T1000 (cell line): ENCODE measurements around the gene ADISSP.

Source experiments
- DNase-seq: peaks from one replicate; lab custom pipeline; 2025; ENCODE audit warnings: mixed read lengths; lab: John Stamatoyannopoulos, UW

Gene ADISSP

GRCh38 chr20:3755269-3755668 lies 12.3 kb downstream of the ADISSP start:
- no peak for DNase-seq

GRCh38 chr20:3754276-3754630 lies 13.3 kb downstream of the ADISSP start:
- no peak for DNase-seq

- no peak for DNase-seq
Measured at GRCh38 chr20:3753501-3754275, 13.9 kb downstream of the ADISSP start.

- DNase-seq = no peak
Measured at GRCh38 chr20:3753098-3753497, 14.5 kb downstream of the ADISSP start.

GRCh38 chr20:3752386-3752759 lies 15.2 kb downstream of the ADISSP start:
- no peak for DNase-seq

GRCh38 chr20:3751675-3752385 lies 15.7 kb downstream of the ADISSP start:
- no peak for DNase-seq

GRCh38 chr20:3751305-3751674 lies 16.3 kb downstream of the ADISSP start:
- no peak for DNase-seq

GRCh38 chr20:3749689-3750531 lies 17.6 kb downstream of the ADISSP start:
- DNase-seq = no peak

GRCh38 chr20:3749087-3749688 lies 18.4 kb downstream of the ADISSP start:
- DNase-seq = no peak

- no peak for DNase-seq
Measured at GRCh38 chr20:3748073-3748472, 19.5 kb downstream of the ADISSP start.

- no peak for DNase-seq
Measured at GRCh38 chr20:3747471-3747870, 20.1 kb downstream of the ADISSP start.

GRCh38 chr20:3745686-3746173 lies 21.8 kb downstream of the ADISSP start:
- no peak for DNase-seq

GRCh38 chr20:3744806-3745685 lies 22.5 kb downstream of the ADISSP start:
- DNase-seq = peak; percentile 3

- no peak for DNase-seq
Measured at GRCh38 chr20:3744037-3744436, 23.5 kb downstream of the ADISSP start.

GRCh38 chr20:3743251-3743650 lies 24.3 kb downstream of the ADISSP start:
- no peak for DNase-seq

GRCh38 chr20:3741836-3742458 lies 25.6 kb downstream of the ADISSP start:
- DNase-seq = no peak

GRCh38 chr20:3740615-3741301 lies 26.8 kb downstream of the ADISSP start:
- DNase-seq = no peak

GRCh38 chr20:3739926-3740451 lies 27.6 kb downstream of the ADISSP start:
- DNase-seq = no peak

- no peak for DNase-seq
Measured at GRCh38 chr20:3739054-3739925, 28.3 kb downstream of the ADISSP start.
